ENCODE results near the gene SRPK3.

SRPK3 gene

DNA sequence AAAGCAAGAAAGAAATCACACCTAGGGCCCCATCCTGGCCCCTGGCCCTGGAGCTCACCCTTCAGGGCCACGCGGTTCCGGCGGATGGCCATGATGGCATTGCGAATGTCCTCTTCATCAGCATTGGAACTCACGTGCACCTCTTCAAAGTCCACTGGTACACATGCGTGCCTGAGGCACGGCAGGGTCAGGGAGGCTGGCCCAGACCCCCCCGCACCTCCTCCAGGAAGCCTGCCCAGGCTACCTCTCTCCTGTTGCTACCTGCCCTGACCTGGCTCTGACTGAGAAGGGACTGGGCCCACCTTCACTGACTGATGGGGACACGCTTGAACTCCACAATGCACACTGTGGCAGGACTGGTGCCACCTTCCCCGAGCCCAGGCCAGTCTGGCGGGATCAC lies 8.8 kb downstream of the SRPK3 start:
- DNase-seq = no peak

- no peak for DNase-seq
Measured at GRCh38 chrX:153791104-153791852, 10.4 kb downstream of the SRPK3 start.

GRCh38 chrX:153792368-153792767 lies 11.5 kb downstream of the SRPK3 start:
- DNase-seq = no peak

DNA sequence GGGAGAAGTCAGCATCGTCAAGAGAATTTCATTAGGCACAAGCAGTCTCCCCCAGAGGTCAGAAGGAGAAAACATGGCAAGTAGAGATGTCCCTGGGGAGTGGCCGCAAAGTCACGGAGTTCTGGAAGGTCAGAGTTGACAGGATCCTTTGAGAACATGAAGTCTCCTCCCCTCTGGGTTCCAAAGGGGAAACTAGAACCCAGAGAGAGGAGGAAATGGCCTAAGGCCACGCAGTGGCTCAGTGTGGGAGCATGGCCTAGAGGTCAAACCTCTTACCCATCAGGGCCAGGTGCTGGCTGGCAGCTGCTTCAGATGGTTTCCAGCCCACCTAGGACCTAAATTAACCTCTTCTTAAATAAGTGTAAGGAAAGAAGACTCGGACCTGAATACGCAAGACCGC lies 12.4 kb downstream of the SRPK3 start:
- no peak for DNase-seq

DNA sequence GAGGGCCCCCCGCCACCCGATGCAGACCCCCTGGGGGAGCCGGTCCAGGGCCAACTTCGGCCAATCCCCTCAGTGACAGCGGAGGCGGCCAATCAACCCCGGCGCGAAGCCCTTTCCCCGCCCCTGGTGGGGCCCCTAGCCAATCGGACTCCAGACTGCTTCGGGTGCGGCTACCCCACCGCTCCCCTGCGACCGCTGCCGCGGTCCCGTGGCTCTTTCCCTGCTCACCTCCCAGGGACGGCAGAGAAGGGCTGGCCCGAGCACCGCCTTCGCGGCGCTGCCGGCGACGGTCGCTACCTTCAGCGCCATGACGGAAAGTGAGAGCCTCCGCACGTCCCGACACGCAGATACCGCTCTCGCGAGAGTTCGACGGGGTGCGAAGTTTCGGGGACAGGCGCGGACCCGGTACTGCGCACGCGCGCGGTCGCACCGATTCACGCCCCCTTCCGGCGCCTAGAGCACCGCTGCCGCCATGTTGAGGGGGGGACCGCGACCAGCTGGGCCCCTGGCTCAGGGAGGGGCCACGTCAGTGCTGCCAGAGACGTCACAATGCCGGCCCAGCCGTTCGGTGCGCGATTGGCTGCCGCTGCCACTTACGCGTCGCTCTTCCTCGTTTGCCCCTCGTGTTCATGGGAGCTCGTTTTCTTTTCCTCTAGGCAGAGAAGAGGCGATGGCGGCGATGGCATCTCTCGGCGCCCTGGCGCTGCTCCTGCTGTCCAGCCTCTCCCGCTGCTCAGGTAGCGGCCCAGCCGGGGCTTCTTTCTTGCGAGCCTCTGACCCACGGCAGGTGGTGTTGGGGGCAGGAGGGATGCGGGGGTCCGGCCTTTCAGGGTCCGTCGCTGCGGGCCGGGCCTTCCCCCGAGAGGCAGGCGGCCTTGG lies 13.4 kb downstream of the SRPK3 start, which contains the start of the genes IDH3G and SSR4:
IDH3G (minus strand) TSS at position 358 of the 879 bp plus-strand sequence; CDS start at position 309, 49 bp downstream.
SSR4 (plus strand) TSS at position 651 of the 879 bp plus-strand sequence; CDS start at position 671, 20 bp downstream.
- DNase-seq = peak; percentile 99

- DNase-seq = no peak
Measured at GRCh38 chrX:153794897-153795816, 14.3 kb downstream of the SRPK3 start.

- DNase-seq = no peak
Measured at GRCh38 chrX:153797415-153798015, 16.7 kb downstream of the SRPK3 start.

DNA sequence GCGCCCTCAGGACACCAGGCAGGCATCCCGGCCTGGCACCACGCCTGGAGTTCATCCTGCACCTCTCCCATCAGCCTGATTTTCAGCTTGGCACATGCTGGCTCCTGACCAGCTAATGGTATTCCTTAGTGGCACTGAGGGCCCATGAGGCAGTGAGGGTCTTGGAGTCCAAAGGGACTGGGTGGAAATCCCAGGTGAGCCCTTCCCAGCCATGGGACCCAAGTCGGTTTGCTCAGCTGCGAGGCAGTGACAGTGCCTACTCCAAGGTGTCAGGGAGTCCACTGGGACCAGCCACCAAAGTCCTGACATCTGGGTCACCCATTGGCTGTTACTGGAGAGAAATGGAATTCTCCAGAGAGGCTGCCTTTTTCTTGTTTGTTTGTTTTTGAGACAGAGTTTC lies 18.5 kb downstream of the SRPK3 start:
- DNase-seq = no peak

GRCh38 chrX:153800177-153800722 lies 19.4 kb downstream of the SRPK3 start:
- no peak for DNase-seq

DNA sequence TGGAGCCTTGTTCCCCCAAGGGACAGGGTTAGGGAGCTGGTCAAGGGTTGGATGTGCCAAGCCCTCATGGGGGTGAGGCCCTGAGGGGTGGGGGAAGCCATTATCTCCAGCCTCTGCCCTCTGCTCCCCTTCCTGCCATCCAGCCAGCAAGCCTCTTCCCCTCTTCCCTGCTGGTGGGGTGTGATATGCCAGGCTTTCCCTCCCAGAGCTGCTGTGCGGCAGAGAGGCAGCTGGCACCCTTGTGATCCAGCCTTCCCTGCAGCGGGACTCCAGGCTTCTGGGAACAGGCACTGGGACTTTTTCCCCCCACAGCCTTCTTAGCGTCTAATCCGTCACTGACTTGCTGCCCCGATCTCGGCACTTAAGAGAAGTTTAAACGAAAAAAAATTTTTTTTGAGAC lies 19.9 kb downstream of the SRPK3 start:
- DNase-seq = no peak

DNA sequence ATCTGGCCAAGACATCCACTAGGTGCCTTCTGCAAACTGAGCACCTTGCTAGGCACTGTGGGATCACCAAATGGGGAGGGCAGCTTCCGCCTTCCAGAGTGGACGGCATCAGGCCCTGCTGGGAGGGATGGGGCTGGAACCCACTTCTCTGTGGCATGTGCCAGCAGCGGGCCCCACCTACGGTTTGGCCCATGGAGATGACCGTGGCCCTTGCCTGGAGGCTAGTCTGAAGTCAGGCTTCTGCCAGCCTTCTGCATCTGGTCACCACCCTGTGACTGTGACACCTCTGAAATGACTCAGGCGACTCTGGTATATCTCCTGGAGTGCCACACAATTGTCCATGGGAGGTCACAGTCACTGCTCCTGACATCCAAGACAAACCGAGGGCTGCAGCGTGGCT lies 20.8 kb downstream of the SRPK3 start:
- DNase-seq = no peak

GRCh38 chrX:153802513-153803045 lies 21.7 kb downstream of the SRPK3 start:
- DNase-seq = no peak

- no peak for DNase-seq
Measured at GRCh38 chrX:153803211-153804099, 22.6 kb downstream of the SRPK3 start.

GRCh38 chrX:153804100-153804595 lies 23.3 kb downstream of the SRPK3 start:
- DNase-seq = no peak

- DNase-seq = no peak
Measured at GRCh38 chrX:153804621-153805020, 23.8 kb downstream of the SRPK3 start.

- DNase-seq = no peak
Measured at GRCh38 chrX:153805436-153805835, 24.6 kb downstream of the SRPK3 start.

DNA sequence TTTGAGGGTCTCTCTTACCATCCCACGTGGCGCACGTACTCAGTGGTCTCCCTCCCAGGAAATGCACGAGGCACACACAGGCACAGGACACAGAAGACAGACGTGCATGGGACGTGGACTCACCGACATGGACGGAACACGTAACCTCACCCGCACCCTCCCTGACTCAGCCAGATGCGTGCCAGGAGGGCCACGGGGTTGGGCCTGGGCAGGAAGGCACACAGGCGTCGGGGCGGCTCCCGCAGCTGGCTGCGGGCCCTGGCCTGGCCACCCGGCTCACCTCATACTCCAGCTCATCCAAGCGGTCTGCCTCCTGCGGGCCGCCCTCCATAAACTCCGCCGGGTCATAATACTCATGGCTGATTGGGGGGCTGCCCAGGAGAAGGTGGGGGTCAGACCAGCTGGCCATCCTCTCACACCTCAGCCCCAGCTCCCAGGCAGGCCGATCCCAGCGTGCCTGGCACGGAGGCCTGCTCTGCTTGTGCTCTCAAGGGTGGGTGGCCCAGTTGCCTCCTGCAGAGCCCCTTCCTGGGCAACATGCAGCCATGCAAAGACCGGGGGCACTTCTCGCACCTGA lies 26.2 kb downstream of the SRPK3 start:
- no peak for DNase-seq

- no peak for DNase-seq
Measured at GRCh38 chrX:153807976-153808375, 27.1 kb downstream of the SRPK3 start.

- no peak for DNase-seq
Measured at GRCh38 chrX:153812220-153812619, 31.4 kb downstream of the SRPK3 start.

GRCh38 chrX:153813161-153813560 lies 32.3 kb downstream of the SRPK3 start:
- DNase-seq = no peak
